Measurements from ENCODE around the gene CADPS2.

CADPS2 gene

DNA sequence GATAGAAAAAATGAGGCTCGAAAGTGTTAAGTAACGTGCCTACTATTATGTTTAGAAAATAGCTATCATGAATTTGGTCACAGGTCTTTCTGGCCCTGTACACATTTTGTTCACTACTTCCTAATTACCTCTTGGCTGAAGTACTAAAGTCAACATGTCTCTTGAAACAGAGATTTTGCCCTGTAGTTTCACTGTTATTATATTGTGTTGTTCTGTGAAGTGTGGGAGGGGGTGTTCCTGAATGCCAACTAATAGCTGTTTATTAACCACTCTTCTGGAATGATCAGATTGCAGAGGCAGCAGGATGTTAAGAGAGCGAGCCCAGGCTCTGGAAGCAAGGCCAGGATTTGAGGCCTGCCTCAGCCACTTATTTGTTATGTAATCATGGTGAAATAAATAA, 259.5 kb downstream of the CADPS2 start:
- Histone ChIP-seq H3K4me3 (ENCODE audit: low read length) (no peak overlapping the region), H3K4me1 (ENCODE audit: control insufficient read depth, insufficient read depth, low read length) (no peaks in the 10 kb centered on the region), H3K27ac (ENCODE audit: low read length) (no peak overlapping the region), H3K27me3 (ENCODE audit: control insufficient read depth, insufficient read depth, low read length) (no peaks in the 10 kb centered on the region), H3K9me3 (ENCODE audit: control insufficient read depth, insufficient read depth, low read length) (no peaks in the 10 kb centered on the region), H3K36me3 (ENCODE audit: control insufficient read depth, insufficient read depth, low read length) (no peaks in the 10 kb centered on the region)
- DNase-seq (ENCODE audit: low read depth, low spot score), result no peak
- no CpG with 5 or more reads among the region's 3 CpGs for WGBS (ENCODE audit: insufficient coverage, insufficient read length)

- Histone ChIP-seq H3K27ac (ENCODE audit: low read length) (no peak overlapping the region), H3K27me3 (ENCODE audit: control insufficient read depth, insufficient read depth, low read length) (no peaks in the 10 kb centered on the region), H3K9me3 (ENCODE audit: control insufficient read depth, insufficient read depth, low read length) (no peaks in the 10 kb centered on the region), H3K4me3 (ENCODE audit: low read length) (no peak overlapping the region), H3K4me1 (ENCODE audit: control insufficient read depth, insufficient read depth, low read length) (no peaks in the 10 kb centered on the region), H3K36me3 (ENCODE audit: control insufficient read depth, insufficient read depth, low read length) (no peaks in the 10 kb centered on the region)
- no peak for DNase-seq (ENCODE audit: low read depth, low spot score)
- WGBS (ENCODE audit: insufficient coverage, insufficient read length), result no CpG with 5 or more reads among the region's 1 CpG
Observed at GRCh38 chr7:122622682-122623081, 263.6 kb downstream of the CADPS2 start.

- Histone ChIP-seq H3K4me3 (ENCODE audit: low read length) (no peak overlapping the region), H3K36me3 (ENCODE audit: control insufficient read depth, insufficient read depth, low read length) (no peaks in the 10 kb centered on the region), H3K9me3 (ENCODE audit: control insufficient read depth, insufficient read depth, low read length) (no peaks in the 10 kb centered on the region), H3K27me3 (ENCODE audit: control insufficient read depth, insufficient read depth, low read length) (no peaks in the 10 kb centered on the region), H3K4me1 (ENCODE audit: control insufficient read depth, insufficient read depth, low read length) (no peaks in the 10 kb centered on the region), H3K27ac (ENCODE audit: low read length) (no peak overlapping the region)
- DNase-seq (ENCODE audit: low read depth, low spot score), result no peak
- 100% methylated on average over 1 of the region's 2 CpGs for WGBS (ENCODE audit: insufficient coverage, insufficient read length)
Observed at GRCh38 chr7:122619664-122620063, 266.6 kb downstream of the CADPS2 start.

DNA sequence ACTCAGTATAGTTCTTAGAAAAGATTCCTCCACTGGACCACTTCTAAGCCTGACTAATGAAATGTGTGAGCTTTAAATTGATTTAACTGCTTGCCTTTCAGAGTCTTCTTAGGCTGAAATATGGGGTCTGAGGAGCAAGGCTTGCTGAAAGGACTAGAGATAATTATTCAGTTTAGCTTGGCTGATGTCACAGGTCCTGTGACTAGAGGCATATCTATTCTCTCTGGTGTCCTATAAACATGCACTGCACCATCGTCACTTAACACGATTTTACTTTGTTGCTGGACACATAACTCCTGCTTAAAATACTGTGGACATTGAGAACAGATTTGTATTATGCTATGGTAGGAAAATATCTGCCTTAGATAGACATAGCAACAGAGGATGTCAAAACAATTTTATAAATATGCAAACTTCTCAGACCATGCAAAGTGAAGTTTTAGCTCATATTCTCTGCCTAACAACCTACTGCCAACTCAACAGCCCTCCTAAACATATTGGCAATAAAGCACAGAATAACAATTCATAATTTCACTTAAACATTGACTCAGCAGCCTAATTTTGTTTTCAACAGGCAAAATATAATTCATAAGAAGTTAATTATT, 267.6 kb downstream of the CADPS2 start:
- WGBS (ENCODE audit: insufficient coverage, insufficient read length), result no CpG with 5 or more reads among the region's 2 CpGs
- no peaks in the 10 kb centered on the region for H3K27me3 ChIP-seq (ENCODE audit: control insufficient read depth, insufficient read depth, low read length)
- H3K27ac ChIP-seq (ENCODE audit: low read length), result no peak overlapping the region
- H3K4me1 ChIP-seq (ENCODE audit: control insufficient read depth, insufficient read depth, low read length), result no peaks in the 10 kb centered on the region
- no peak overlapping the region for H3K4me3 ChIP-seq (ENCODE audit: low read length)
- no peaks in the 10 kb centered on the region for H3K36me3 ChIP-seq (ENCODE audit: control insufficient read depth, insufficient read depth, low read length)
- H3K9me3 ChIP-seq (ENCODE audit: control insufficient read depth, insufficient read depth, low read length), result no peaks in the 10 kb centered on the region
- DNase-seq (ENCODE audit: low read depth, low spot score), result no peak

- Histone ChIP-seq H3K27ac (ENCODE audit: low read length) (no peak overlapping the region), H3K4me1 (ENCODE audit: control insufficient read depth, insufficient read depth, low read length) (no peaks in the 10 kb centered on the region), H3K27me3 (ENCODE audit: control insufficient read depth, insufficient read depth, low read length) (no peaks in the 10 kb centered on the region), H3K4me3 (ENCODE audit: low read length) (no peak overlapping the region), H3K9me3 (ENCODE audit: control insufficient read depth, insufficient read depth, low read length) (no peaks in the 10 kb centered on the region), H3K36me3 (ENCODE audit: control insufficient read depth, insufficient read depth, low read length) (no peaks in the 10 kb centered on the region)
- WGBS (ENCODE audit: insufficient coverage, insufficient read length), result no CpG with 5 or more reads among the region's 3 CpGs
- DNase-seq (ENCODE audit: low read depth, low spot score), result no peak
Observed at GRCh38 chr7:122616951-122617350, 269.3 kb downstream of the CADPS2 start.

GRCh38 chr7:122605929-122606328, 280.3 kb downstream of the CADPS2 start:
- Histone ChIP-seq H3K27ac (ENCODE audit: low read length) (no peak overlapping the region), H3K4me1 (ENCODE audit: control insufficient read depth, insufficient read depth, low read length) (peaks cover 1% of the 10 kb centered on the region; the same call in 1 of the 2 replicates), H3K27me3 (ENCODE audit: control insufficient read depth, insufficient read depth, low read length) (no peaks in the 10 kb centered on the region), H3K36me3 (ENCODE audit: control insufficient read depth, insufficient read depth, low read length) (no peaks in the 10 kb centered on the region), H3K9me3 (ENCODE audit: control insufficient read depth, insufficient read depth, low read length) (no peaks in the 10 kb centered on the region), H3K4me3 (ENCODE audit: low read length) (no peak overlapping the region)
- WGBS (ENCODE audit: insufficient coverage, insufficient read length), result no CpG with 5 or more reads among the region's 2 CpGs
- no peak for DNase-seq (ENCODE audit: low read depth, low spot score)

DNA sequence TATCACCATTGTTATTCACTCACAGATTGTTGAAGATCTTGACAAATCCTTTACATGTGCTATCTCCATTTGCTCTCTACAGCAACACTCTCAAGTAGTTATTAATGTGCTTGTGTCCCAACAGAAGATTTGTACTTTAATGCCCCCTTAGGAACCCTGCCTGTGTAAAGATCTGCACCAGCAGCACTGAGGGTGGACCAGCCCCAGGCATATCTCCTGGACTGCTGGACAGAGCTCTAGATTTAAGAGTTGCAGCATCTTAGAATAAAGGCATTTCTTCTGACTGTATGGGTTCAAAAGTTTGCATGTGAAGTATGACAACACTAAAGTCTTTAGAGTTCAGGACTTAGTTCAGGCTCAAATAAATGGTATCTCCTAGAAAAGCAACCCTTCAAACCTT, 282.0 kb downstream of the CADPS2 start:
- Histone ChIP-seq H3K9me3 (ENCODE audit: control insufficient read depth, insufficient read depth, low read length) (no peaks in the 10 kb centered on the region), H3K36me3 (ENCODE audit: control insufficient read depth, insufficient read depth, low read length) (no peaks in the 10 kb centered on the region), H3K4me3 (ENCODE audit: low read length) (no peak overlapping the region), H3K27ac (ENCODE audit: low read length) (no peak overlapping the region), H3K4me1 (ENCODE audit: control insufficient read depth, insufficient read depth, low read length) (peaks cover 1% of the 10 kb centered on the region; the same call in 1 of the 2 replicates), H3K27me3 (ENCODE audit: control insufficient read depth, insufficient read depth, low read length) (no peaks in the 10 kb centered on the region)
- no peak for DNase-seq (ENCODE audit: low read depth, low spot score)

DNA sequence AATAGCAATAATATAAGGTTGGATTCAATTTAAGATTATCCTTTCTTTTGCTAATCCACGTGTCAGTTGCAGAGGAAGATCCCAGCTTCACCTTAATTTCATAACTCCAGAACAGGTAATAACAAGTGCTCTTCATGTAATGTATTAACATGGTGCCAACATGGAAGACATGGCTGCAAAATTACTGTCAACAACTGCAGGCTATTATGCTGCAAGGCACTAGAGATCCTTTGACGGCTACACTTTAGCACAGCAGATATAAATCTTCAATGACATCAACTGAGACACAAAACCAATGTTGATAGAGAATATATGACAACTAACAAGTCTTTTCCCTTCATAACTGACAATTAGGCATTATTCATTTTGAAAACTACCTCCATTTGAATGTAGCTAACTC, 283.5 kb downstream of the CADPS2 start:
- H3K27ac ChIP-seq (ENCODE audit: low read length), result no peak overlapping the region

GRCh38 chr7:122600630-122601029, 285.6 kb downstream of the CADPS2 start:
- no CpG with 5 or more reads among the region's 2 CpGs for WGBS (ENCODE audit: insufficient coverage, insufficient read length)
- DNase-seq (ENCODE audit: low read depth, low spot score), result no peak

More for the DNA sequence above, 283.5 kb downstream of the CADPS2 start:
- Histone ChIP-seq H3K36me3 (ENCODE audit: control insufficient read depth, insufficient read depth, low read length) (no peaks in the 10 kb centered on the region), H3K4me1 (ENCODE audit: control insufficient read depth, insufficient read depth, low read length) (peaks cover 1% of the 10 kb centered on the region; the same call in 1 of the 2 replicates), H3K27me3 (ENCODE audit: control insufficient read depth, insufficient read depth, low read length) (no peaks in the 10 kb centered on the region), H3K4me3 (ENCODE audit: low read length) (no peak overlapping the region), H3K9me3 (ENCODE audit: control insufficient read depth, insufficient read depth, low read length) (no peaks in the 10 kb centered on the region; the same call in 1 of the 2 replicates)
- DNase-seq (ENCODE audit: low read depth, low spot score), result no peak
- no CpG with 5 or more reads among the region's 2 CpGs for WGBS (ENCODE audit: insufficient coverage, insufficient read length)

GRCh38 chr7:122600042-122600441, 286.2 kb downstream of the CADPS2 start:
- Histone ChIP-seq H3K27me3 (ENCODE audit: control insufficient read depth, insufficient read depth, low read length) (no peaks in the 10 kb centered on the region), H3K9me3 (ENCODE audit: control insufficient read depth, insufficient read depth, low read length) (no peaks in the 10 kb centered on the region; the same call in 1 of the 2 replicates), H3K27ac (ENCODE audit: low read length) (no peak overlapping the region), H3K4me1 (ENCODE audit: control insufficient read depth, insufficient read depth, low read length) (peaks cover 1% of the 10 kb centered on the region; the same call in 1 of the 2 replicates), H3K36me3 (ENCODE audit: control insufficient read depth, insufficient read depth, low read length) (no peaks in the 10 kb centered on the region), H3K4me3 (ENCODE audit: low read length) (no peak overlapping the region)
- no CpG with 5 or more reads among the region's 1 CpG for WGBS (ENCODE audit: insufficient coverage, insufficient read length)
- no peak for DNase-seq (ENCODE audit: low read depth, low spot score)

More at GRCh38 chr7:122600630-122601029, 285.6 kb downstream of the CADPS2 start:
- H3K27me3 ChIP-seq (ENCODE audit: control insufficient read depth, insufficient read depth, low read length), result no peaks in the 10 kb centered on the region
- H3K36me3 ChIP-seq (ENCODE audit: control insufficient read depth, insufficient read depth, low read length), result no peaks in the 10 kb centered on the region
- peaks cover 1% of the 10 kb centered on the region; the same call in 1 of the 2 replicates for H3K4me1 ChIP-seq (ENCODE audit: control insufficient read depth, insufficient read depth, low read length)
- H3K27ac ChIP-seq (ENCODE audit: low read length), result no peak overlapping the region
- no peak overlapping the region for H3K4me3 ChIP-seq (ENCODE audit: low read length)
- H3K9me3 ChIP-seq (ENCODE audit: control insufficient read depth, insufficient read depth, low read length), result no peaks in the 10 kb centered on the region; the same call in 1 of the 2 replicates

GRCh38 chr7:122597277-122597676, 289.0 kb downstream of the CADPS2 start:
- Histone ChIP-seq H3K4me3 (ENCODE audit: low read length) (no peak overlapping the region), H3K36me3 (ENCODE audit: control insufficient read depth, insufficient read depth, low read length) (no peaks in the 10 kb centered on the region), H3K27me3 (ENCODE audit: control insufficient read depth, insufficient read depth, low read length) (no peaks in the 10 kb centered on the region), H3K9me3 (ENCODE audit: control insufficient read depth, insufficient read depth, low read length) (no peaks in the 10 kb centered on the region; the same call in 1 of the 2 replicates), H3K4me1 (ENCODE audit: control insufficient read depth, insufficient read depth, low read length) (no peaks in the 10 kb centered on the region), H3K27ac (ENCODE audit: low read length) (no peak overlapping the region)
- DNase-seq (ENCODE audit: low read depth, low spot score), result no peak
- no CpG with 5 or more reads among the region's 3 CpGs for whole genome bisulfite sequencing (ENCODE audit: insufficient coverage, insufficient read length)

Measured in iPS DF 6.9 (cell line).